Type B pancreatic cell (in vitro differentiated cells): ENCODE results near the gene YTHDF1. TPM values are rescaled to one million over a fixed set of nuclear protein-coding genes. Genes with fewer than 3 reads are reported as not detected.

Source experiments
- DNase-seq: peaks from one replicate; pipeline ENCODE4 v3.0.0; 2021; ENCODE audit warnings: mixed read lengths; ENCODE audit not compliant: unreplicated experiment; ENCODE audit errors: extremely low spot score
- H3K27ac Mint-ChIP-seq: 2 replicates; pipeline ENCODE4 v1.8.0; 2021; ENCODE audit warnings: mild to moderate bottlenecking, mixed read lengths
- H3K27me3 Mint-ChIP-seq: 2 replicates; pipeline ENCODE4 v1.8.0; 2021; ENCODE audit warnings: mixed read lengths
- H3K36me3 Mint-ChIP-seq: 2 replicates; pipeline ENCODE4 v1.8.0; 2021; ENCODE audit warnings: mixed read lengths
- H3K4me1 Mint-ChIP-seq: one replicate; pipeline ENCODE4 v1.8.0; 2021; ENCODE audit warnings: mixed read lengths; ENCODE audit not compliant: unreplicated experiment
- H3K4me3 Mint-ChIP-seq: 2 replicates; pipeline ENCODE4 v1.8.0; 2021; ENCODE audit warnings: mild to moderate bottlenecking, mixed read lengths
- H3K9me3 Mint-ChIP-seq: 2 replicates; pipeline ENCODE4 v1.8.0; 2021; ENCODE audit warnings: mixed read lengths
- total RNA-seq: library from RNA; stranded (reverse); gene quantifications from 2 replicates; pipeline ENCODE4 v1.2.1, GENCODE V29; 2021; ENCODE audit warnings: low replicate concordance
- TF ChIP-seq, protein P1 (sequence below): fragments of 200-600 bp; sonication (generic); conservative IDR thresholded peaks from 2 replicates; pipeline ENCODE4 v1.5.0; 2021; ENCODE audit warnings: antibody characterized with exemption, mild to moderate bottlenecking

The YTHDF1 gene
- total RNA-seq, 1 donor from 2014 or later, result 50.4 TPM

DNA sequence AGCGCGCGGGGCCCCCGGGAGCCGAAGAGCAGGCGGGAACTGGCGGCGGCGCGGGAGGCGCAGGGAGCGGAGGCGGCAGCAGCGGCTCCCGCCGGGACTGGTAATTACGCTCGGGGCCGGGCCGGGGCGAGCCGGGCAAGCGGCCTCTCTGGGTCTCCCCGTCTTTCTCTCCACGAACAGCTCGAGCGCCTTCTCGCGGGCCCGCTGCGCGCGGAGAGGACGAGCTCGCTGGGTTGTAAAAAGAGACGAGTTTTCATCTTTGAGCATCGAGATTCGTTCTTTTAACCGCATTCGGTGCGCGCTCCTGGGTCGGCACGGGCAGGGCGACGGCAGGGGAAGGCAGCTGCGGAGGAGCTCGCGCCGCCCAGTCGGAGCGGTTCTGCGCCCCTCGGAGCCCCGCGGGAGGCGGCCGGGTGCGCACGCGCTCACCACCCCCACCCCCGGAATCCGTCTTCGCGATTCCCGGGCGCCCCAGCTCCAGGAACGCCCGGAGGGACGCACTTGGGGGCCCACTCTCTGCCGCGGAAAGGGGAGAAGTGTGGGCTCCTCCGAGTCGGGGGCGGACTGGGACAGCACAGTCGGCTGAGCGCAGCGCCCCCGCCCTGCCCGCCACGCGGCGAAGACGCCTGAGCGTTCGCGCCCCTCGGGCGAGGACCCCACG, 38.0 kb downstream of the YTHDF1 start:
- Mint-ChIP-seq H3K4me3 (peak overlapping the region; percentile 78), H3K27me3 (peaks cover 74% of the 10 kb centered on the region), H3K27ac (no peak overlapping the region), H3K36me3 (no peaks in the 10 kb centered on the region), H3K9me3 (no peaks in the 10 kb centered on the region), H3K4me1 (peaks cover 8% of the 10 kb centered on the region)
- TF ChIP-seq, protein P1, sequence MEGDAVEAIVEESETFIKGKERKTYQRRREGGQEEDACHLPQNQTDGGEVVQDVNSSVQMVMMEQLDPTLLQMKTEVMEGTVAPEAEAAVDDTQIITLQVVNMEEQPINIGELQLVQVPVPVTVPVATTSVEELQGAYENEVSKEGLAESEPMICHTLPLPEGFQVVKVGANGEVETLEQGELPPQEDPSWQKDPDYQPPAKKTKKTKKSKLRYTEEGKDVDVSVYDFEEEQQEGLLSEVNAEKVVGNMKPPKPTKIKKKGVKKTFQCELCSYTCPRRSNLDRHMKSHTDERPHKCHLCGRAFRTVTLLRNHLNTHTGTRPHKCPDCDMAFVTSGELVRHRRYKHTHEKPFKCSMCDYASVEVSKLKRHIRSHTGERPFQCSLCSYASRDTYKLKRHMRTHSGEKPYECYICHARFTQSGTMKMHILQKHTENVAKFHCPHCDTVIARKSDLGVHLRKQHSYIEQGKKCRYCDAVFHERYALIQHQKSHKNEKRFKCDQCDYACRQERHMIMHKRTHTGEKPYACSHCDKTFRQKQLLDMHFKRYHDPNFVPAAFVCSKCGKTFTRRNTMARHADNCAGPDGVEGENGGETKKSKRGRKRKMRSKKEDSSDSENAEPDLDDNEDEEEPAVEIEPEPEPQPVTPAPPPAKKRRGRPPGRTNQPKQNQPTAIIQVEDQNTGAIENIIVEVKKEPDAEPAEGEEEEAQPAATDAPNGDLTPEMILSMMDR, result no peak
- no peak for DNase-seq

DNA sequence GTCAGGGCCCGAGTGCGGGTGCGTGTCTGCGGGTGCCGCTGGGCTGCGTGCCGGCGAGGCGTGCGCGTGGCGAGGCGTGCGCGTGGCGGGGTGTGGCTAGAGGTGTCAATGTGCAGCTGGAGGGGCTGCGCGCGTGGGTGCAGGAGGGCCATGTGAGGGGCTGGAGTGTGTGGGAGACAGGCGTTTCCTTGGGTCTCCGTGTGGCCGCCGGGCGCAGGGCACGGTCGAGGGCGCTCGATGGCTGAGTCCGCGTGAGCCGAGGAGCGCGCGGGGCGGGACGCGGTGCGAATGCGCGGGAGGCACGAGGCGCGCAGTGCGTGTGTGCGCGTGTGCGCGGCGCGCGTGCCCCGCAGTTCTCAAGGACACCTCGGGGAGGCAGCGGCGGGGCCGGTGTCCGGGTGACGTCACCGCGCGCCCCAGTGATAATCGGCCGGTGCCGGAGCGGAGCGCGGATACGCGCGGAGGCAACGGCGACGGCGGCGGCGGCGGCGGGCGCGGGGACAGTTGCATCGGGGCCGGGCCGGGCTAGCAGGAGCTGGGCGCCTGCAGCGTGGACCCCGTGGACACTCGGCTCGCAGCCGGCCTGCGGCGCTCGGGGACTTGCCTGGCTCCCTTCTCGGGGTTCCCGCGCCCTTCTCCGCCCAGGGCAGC, 38.7 kb downstream of the YTHDF1 start:
- no peak for DNase-seq
- H3K36me3 Mint-ChIP-seq, result no peaks in the 10 kb centered on the region
- H3K27me3 Mint-ChIP-seq, result peaks cover 73% of the 10 kb centered on the region
- H3K4me1 Mint-ChIP-seq, result peaks cover 8% of the 10 kb centered on the region
- H3K4me3 Mint-ChIP-seq, result peak overlapping the region; percentile 20
- TF ChIP-seq, protein P1, result peak; percentile 44
- no peak overlapping the region for H3K27ac Mint-ChIP-seq
- no peaks in the 10 kb centered on the region for H3K9me3 Mint-ChIP-seq

DNA sequence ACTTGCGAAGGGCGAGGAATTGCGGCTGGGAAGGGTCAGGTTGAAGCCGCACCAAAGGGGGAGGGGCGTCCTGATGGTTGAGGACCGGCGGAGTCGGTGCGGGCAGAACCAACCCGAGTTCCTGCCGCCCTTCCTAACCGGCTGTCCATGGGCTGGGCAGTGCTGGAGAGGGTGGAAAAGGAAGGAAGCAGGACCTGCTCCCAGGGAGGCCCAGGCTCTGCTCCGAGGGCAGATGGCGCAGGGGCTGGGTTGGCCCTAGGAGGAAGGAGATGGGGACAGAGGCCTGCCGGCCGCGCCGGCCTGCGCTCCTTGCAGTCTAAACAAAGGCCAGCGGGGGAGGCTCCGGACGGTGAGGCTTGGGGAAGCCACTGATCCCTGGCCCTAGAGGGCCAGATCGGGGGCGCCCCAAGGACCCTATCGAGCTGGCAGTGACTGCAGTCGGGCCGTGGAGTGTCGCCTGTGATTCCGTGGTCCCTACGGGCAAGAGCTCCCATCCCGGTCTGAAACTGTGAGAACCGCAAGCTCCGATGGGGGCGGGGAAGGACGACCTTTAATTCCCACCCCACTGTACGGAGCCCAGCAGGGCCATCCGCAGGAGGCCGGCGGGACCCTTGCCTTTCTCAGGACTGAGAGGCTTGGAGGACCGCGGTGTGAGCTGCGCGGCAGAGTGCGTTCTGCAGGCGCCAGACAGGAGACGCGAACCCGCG, 39.4 kb downstream of the YTHDF1 start:
- no peak for DNase-seq
- TF ChIP-seq, protein P1, result no peak
- Mint-ChIP-seq H3K9me3 (no peaks in the 10 kb centered on the region), H3K4me3 (peak overlapping the region; percentile 77), H3K27me3 (peaks cover 73% of the 10 kb centered on the region), H3K27ac (peak overlapping the region; percentile 70), H3K36me3 (no peaks in the 10 kb centered on the region), H3K4me1 (peaks cover 8% of the 10 kb centered on the region)

DNA sequence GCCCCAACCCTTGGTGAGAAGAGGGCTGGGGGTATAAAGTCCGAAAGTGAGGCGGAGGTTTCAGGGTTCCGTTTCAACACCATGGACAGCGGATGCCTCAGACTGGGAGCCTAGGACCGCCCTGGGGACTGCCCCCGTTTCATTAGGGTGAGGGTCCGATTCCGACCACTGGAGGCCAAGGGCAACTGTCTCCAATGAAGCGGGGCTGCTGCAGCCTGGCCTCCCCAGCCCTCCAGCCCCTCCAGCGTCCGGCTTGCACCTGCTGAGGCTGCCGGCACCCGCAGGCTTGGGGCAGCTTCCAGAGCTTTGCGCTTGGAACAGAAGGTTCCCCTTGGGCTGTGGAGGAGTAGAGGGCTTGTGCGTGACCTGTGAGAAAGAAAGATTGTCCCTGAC, 39.9 kb downstream of the YTHDF1 start:
- Mint-ChIP-seq H3K9me3 (no peaks in the 10 kb centered on the region), H3K4me1 (peaks cover 8% of the 10 kb centered on the region), H3K4me3 (peak overlapping the region; percentile 77), H3K27ac (peak overlapping the region; percentile 70), H3K36me3 (no peaks in the 10 kb centered on the region), H3K27me3 (peaks cover 73% of the 10 kb centered on the region)
- no peak for DNase-seq
- TF ChIP-seq, protein P1, result no peak

DNA sequence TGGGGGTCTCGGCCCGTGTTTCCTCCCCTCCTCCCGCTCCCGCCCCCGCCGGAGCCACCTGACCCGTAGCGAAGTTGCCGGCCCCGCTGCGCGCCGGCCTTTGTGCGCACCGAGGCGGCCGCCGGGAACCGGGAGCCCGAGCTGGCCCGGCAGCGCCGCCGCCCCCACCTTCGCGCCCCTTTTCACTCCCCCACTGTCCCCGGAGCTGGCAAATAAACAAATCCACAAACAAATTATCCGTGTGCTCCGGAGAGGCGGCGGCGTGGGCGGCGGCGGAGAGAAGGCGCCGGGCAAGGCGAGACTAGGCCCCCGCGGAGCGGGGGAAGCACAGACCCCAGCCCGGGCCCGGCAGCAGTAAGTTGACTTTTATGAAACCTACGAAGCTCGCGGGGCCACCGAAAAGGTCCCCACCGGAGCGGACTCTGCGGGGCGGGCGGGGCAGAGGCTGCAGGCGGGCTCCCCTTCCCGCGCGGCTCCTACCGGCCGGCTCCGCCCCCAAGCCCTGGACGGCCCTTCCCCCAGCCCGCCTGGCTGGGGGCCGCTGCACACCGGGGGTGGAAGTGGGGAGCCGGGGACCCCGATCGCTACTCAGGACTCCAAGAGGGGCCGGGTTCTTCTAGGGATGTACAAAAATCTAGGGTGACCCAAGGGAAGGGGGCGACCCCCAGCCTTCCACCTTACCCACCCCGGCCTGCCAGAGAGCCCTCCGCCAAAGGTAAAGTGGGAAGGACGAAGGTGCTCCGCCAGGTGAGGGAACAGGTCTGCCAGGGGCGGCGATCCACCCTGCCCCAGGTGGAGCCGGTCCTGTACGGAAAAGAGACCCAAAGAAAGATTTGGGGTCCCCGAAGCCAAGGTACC, 40.7 kb downstream of the YTHDF1 start:
- Mint-ChIP-seq H3K4me1 (peaks cover 8% of the 10 kb centered on the region), H3K27me3 (peaks cover 73% of the 10 kb centered on the region), H3K4me3 (no peak overlapping the region), H3K27ac (no peak overlapping the region), H3K9me3 (no peaks in the 10 kb centered on the region), H3K36me3 (no peaks in the 10 kb centered on the region)
- TF ChIP-seq, protein P1, result no peak
- DNase-seq, result no peak
